Measurements from ENCODE around the gene GFOD2.
A peak's percentile ranks its signal among the peaks of the same experiment; 100 is the strongest.

Gene GFOD2

DNA sequence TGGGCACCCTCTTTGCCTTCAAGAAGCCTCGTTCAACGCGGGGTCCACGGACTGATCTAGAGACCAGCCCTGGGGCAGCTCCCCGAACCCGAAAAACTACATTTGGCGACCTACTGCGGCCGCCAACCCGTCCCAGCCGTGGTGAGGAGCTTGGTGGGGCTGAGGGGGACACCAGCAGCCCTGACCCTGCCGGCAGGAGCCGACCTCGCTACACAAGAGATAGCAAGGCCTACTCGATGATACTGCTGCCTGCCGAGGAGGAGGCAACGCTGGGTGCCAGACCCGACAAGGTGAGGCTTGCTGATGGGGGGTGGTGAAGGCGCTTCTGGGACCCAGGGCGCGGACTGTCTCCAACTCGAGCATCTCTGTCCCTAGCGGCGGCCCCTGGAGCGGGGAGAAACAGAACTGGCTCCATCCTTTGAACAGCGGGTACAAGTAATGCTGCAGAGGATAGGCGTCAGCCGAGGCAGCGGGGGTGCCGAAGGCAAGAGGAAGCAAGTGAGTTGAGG lies 64.7 kb downstream of the GFOD2 start:
- H3K9me3 ChIP-seq (ENCODE audit: control insufficient read depth in 1 of 2, low read length in 2 of 2), result no peaks in the 10 kb centered on the region
- peaks cover 0 to 24% of the 10 kb centered on the region in 2 donors for H3K4me1 ChIP-seq (ENCODE audit: control insufficient read depth in 1 of 2, insufficient read depth in 2 of 2, low read length in 2 of 2)
- peaks cover 12% of the 10 kb centered on the region for H3K27me3 ChIP-seq (ENCODE audit: low read depth, low read length)
- peaks cover 0 to 12% of the 10 kb centered on the region in 2 donors for H3K36me3 ChIP-seq (ENCODE audit: control insufficient read depth in 1 of 2, insufficient read depth in 2 of 2, low read length in 2 of 2)
- H3K4me3 ChIP-seq (ENCODE audit: low read depth in 1 of 2, low read length in 2 of 2), result no peak overlapping the region
- no peak overlapping the region for H3K27ac ChIP-seq (ENCODE audit: low read length)

DNA sequence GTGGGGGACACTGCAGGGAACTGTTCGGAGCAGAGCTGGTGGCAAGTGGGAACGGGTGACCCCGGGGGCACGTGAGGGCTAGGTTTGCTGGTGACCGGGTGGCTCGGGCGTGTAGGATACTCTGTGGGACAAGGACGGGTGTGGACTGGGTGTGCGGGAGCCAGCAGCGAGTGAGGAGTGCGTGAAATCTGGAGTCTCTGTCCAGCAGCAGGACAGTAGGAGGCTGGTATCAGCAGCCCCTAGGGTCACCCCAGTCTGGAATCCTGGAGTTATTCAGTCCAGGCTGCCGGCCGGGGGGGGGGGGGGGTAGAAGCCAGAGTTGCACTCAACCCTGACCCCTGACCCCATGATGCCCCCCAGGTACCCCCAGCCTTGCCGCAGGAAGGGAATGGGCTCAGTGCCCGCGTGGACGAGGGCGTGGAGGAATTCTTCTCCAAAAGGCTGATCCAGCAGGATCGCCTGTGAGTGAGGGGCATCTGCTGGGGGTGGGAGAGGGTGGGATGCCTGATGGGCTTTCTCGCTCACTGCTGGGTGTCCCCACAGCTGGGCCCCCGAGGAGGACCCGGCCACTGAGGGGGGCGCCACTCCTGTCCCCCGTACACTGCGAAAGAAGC lies 65.2 kb downstream of the GFOD2 start:
- H3K36me3 ChIP-seq (ENCODE audit: control insufficient read depth in 1 of 2, insufficient read depth in 2 of 2, low read length in 2 of 2), result peaks cover 0 to 12% of the 10 kb centered on the region in 2 donors
- H3K9me3 ChIP-seq (ENCODE audit: control insufficient read depth in 1 of 2, low read length in 2 of 2), result no peaks in the 10 kb centered on the region
- H3K27me3 ChIP-seq (ENCODE audit: low read depth, low read length), result peaks cover 15% of the 10 kb centered on the region
- peak overlapping the region in 1 of 2 donors; percentile 48 for H3K4me3 ChIP-seq (ENCODE audit: low read depth in 1 of 2, low read length in 2 of 2)
- no peak overlapping the region for H3K27ac ChIP-seq (ENCODE audit: low read length)
- H3K4me1 ChIP-seq (ENCODE audit: control insufficient read depth in 1 of 2, insufficient read depth in 2 of 2, low read length in 2 of 2), result peaks cover 0 to 21% of the 10 kb centered on the region in 2 donors

DNA sequence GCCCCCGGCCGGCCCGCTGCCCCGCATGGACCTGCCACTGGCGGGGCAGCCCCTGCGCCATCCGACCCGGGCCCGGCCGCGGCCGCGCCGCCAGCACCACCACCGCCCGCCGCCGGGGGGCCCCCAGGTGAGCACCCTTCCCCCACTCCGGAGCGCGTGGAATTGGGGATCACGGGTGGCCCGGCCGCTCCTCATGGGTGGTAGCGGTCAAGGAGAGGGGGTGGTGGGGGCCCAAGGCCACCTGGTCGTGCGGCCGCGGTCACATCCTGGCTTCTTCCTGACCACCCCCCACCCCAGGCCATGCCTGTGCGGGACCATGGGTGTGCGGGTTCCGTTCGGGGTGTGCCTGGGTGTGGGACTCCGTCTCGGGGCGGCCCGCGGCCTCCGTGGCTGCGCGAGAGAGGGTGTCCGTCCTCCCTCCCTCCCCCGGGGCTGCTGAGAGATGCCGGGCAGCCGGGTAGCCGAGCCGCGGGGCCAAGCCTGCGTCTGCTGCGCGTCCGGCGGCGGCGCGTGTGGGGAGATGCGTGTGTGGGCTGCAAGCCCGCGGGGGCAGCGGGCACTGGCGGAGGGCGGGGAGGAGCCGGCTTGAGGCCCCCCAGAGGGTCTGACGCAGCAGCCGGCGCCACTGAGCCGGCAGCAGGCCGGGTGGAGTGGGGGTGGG lies 65.9 kb downstream of the GFOD2 start:
- peaks cover 0 to 20% of the 10 kb centered on the region in 2 donors for H3K4me1 ChIP-seq (ENCODE audit: control insufficient read depth in 1 of 2, insufficient read depth in 2 of 2, low read length in 2 of 2)
- H3K36me3 ChIP-seq (ENCODE audit: control insufficient read depth in 1 of 2, insufficient read depth in 2 of 2, low read length in 2 of 2), result peaks cover 0 to 12% of the 10 kb centered on the region in 2 donors
- H3K27me3 ChIP-seq (ENCODE audit: low read depth, low read length), result peaks cover 21% of the 10 kb centered on the region
- peak overlapping the region in 1 of 2 donors; percentile 48 for H3K4me3 ChIP-seq (ENCODE audit: low read depth in 1 of 2, low read length in 2 of 2)
- H3K9me3 ChIP-seq (ENCODE audit: control insufficient read depth in 1 of 2, low read length in 2 of 2), result no peaks in the 10 kb centered on the region
- no peak overlapping the region for H3K27ac ChIP-seq (ENCODE audit: low read length)

DNA sequence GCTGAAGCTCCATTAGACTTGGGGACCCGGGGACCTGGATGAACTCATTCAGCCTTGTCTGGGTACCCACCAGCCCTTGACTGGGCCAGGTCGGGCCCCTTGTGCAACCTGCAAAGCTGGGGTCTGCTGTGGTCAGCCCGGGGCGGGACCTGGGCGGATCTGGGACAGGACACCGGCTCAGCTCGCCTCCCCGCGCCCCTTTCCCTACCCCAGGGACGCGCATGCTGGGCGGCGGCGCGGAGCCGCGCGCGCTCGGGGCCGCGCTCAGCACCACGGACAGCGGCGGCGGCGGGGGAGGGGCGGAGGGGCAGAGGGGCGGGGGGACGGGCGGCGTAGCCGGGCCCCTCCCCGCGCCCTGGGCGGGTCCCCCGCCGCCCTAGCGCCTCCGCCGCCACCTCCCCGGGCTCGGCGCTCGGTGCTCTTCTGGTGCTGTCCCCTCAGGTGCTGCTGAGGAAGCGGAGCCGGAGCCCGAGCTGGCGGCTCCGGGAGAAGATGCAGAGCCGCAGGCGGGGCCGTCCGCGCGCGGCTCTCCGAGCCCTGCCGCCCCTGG lies 66.5 kb downstream of the GFOD2 start:
- peaks cover 0 to 7% of the 10 kb centered on the region in 2 donors for H3K36me3 ChIP-seq (ENCODE audit: control insufficient read depth in 1 of 2, insufficient read depth in 2 of 2, low read length in 2 of 2)
- peaks cover 0 to 22% of the 10 kb centered on the region in 2 donors for H3K4me1 ChIP-seq (ENCODE audit: control insufficient read depth in 1 of 2, insufficient read depth in 2 of 2, low read length in 2 of 2)
- no peak overlapping the region for H3K27ac ChIP-seq (ENCODE audit: low read length)
- H3K9me3 ChIP-seq (ENCODE audit: control insufficient read depth in 1 of 2, low read length in 2 of 2), result no peaks in the 10 kb centered on the region
- H3K4me3 ChIP-seq (ENCODE audit: low read depth in 1 of 2, low read length in 2 of 2), result peak overlapping the region in 1 of 2 donors; percentile 48
- H3K27me3 ChIP-seq (ENCODE audit: low read depth, low read length), result peaks cover 24% of the 10 kb centered on the region

GRCh38 chr16:67651847-67652246 lies 67.3 kb downstream of the GFOD2 start:
- Histone ChIP-seq H3K27ac (ENCODE audit: low read length) (no peak overlapping the region), H3K9me3 (ENCODE audit: control insufficient read depth in 1 of 2, low read length in 2 of 2) (no peaks in the 10 kb centered on the region), H3K36me3 (ENCODE audit: control insufficient read depth in 1 of 2, insufficient read depth in 2 of 2, low read length in 2 of 2) (no peaks in the 10 kb centered on the region), H3K4me1 (ENCODE audit: control insufficient read depth in 1 of 2, insufficient read depth in 2 of 2, low read length in 2 of 2) (peaks cover 0 to 22% of the 10 kb centered on the region in 2 donors), H3K4me3 (ENCODE audit: low read depth in 1 of 2, low read length in 2 of 2) (no peak overlapping the region), H3K27me3 (ENCODE audit: low read depth, low read length) (peaks cover 24% of the 10 kb centered on the region)

DNA sequence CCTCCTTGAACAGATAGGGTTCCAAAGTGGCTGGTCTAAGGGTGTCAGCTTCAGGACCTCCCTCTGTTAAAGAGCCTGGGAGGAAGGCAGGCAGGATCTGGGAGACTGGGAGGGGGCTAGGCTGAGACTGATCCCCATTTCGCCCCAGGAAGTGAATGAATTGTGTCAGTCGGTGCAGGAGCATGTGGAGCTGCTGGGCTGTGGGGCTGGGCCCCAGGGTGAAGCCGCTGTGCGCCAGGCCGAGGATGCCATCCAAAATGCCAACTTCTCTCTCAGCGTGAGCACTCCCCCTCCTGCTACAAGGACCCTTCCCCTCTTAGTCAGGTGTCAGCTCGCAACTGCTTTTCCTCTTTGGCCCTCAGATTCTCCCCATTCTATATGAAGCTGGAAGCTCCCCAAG lies 68.1 kb downstream of the GFOD2 start:
- peaks cover 0 to 22% of the 10 kb centered on the region in 2 donors for H3K4me1 ChIP-seq (ENCODE audit: control insufficient read depth in 1 of 2, insufficient read depth in 2 of 2, low read length in 2 of 2)
- H3K36me3 ChIP-seq (ENCODE audit: control insufficient read depth in 1 of 2, insufficient read depth in 2 of 2, low read length in 2 of 2), result no peaks in the 10 kb centered on the region

GRCh38 chr16:67650023-67650422 lies 69.1 kb downstream of the GFOD2 start:
- Histone ChIP-seq H3K9me3 (ENCODE audit: control insufficient read depth in 1 of 2, low read length in 2 of 2) (no peaks in the 10 kb centered on the region), H3K27me3 (ENCODE audit: low read depth, low read length) (peaks cover 34% of the 10 kb centered on the region), H3K4me1 (ENCODE audit: control insufficient read depth in 1 of 2, insufficient read depth in 2 of 2, low read length in 2 of 2) (peaks cover 0 to 27% of the 10 kb centered on the region in 2 donors), H3K4me3 (ENCODE audit: low read depth in 1 of 2, low read length in 2 of 2) (no peak overlapping the region), H3K36me3 (ENCODE audit: control insufficient read depth in 1 of 2, insufficient read depth in 2 of 2, low read length in 2 of 2) (no peaks in the 10 kb centered on the region), H3K27ac (ENCODE audit: low read length) (no peak overlapping the region)

More for the DNA sequence above, 68.1 kb downstream of the GFOD2 start:
- Histone ChIP-seq H3K9me3 (ENCODE audit: control insufficient read depth in 1 of 2, low read length in 2 of 2) (no peaks in the 10 kb centered on the region), H3K27me3 (ENCODE audit: low read depth, low read length) (peaks cover 24% of the 10 kb centered on the region), H3K27ac (ENCODE audit: low read length) (no peak overlapping the region), H3K4me3 (ENCODE audit: low read depth in 1 of 2, low read length in 2 of 2) (no peak overlapping the region)

DNA sequence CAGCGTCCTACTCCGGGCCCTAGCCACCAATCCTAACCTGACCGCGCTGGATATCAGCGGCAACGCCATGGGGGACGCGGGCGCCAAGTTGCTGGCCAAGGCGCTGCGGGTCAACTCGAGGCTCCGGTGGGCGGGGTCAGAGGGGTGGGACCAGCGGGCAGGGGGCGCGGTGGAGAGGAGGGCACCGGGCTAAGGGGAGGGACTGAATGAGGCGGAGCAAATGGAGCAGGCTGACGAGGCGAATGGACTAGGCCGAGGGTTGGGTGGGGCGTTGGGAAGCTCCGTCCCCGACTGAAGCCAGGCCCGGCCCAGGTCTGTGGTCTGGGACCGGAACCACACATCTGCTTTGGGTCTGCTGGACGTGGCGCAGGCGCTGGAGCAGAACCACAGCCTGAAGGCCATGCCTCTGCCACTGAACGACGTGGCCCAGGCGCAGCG lies 69.6 kb downstream of the GFOD2 start:
- no peaks in the 10 kb centered on the region for H3K36me3 ChIP-seq (ENCODE audit: control insufficient read depth in 1 of 2, insufficient read depth in 2 of 2, low read length in 2 of 2)
- H3K27ac ChIP-seq (ENCODE audit: low read length), result no peak overlapping the region
- H3K4me3 ChIP-seq (ENCODE audit: low read depth in 1 of 2, low read length in 2 of 2), result no peak overlapping the region
- no peaks in the 10 kb centered on the region for H3K9me3 ChIP-seq (ENCODE audit: control insufficient read depth in 1 of 2, low read length in 2 of 2)
- peaks cover 30% of the 10 kb centered on the region for H3K27me3 ChIP-seq (ENCODE audit: low read depth, low read length)
- H3K4me1 ChIP-seq (ENCODE audit: control insufficient read depth in 1 of 2, insufficient read depth in 2 of 2, low read length in 2 of 2), result peaks cover 0 to 30% of the 10 kb centered on the region in 2 donors

GRCh38 chr16:67648764-67649407 lies 70.2 kb downstream of the GFOD2 start:
- peaks cover 25% of the 10 kb centered on the region for H3K27me3 ChIP-seq (ENCODE audit: low read depth, low read length)
- H3K4me1 ChIP-seq (ENCODE audit: control insufficient read depth in 1 of 2, insufficient read depth in 2 of 2, low read length in 2 of 2), result peaks cover 0 to 29% of the 10 kb centered on the region in 2 donors
- no peaks in the 10 kb centered on the region for H3K9me3 ChIP-seq (ENCODE audit: control insufficient read depth in 1 of 2, low read length in 2 of 2)
- no peaks in the 10 kb centered on the region for H3K36me3 ChIP-seq (ENCODE audit: control insufficient read depth in 1 of 2, insufficient read depth in 2 of 2, low read length in 2 of 2)
- H3K27ac ChIP-seq (ENCODE audit: low read length), result no peak overlapping the region
- no peak overlapping the region for H3K4me3 ChIP-seq (ENCODE audit: low read depth in 1 of 2, low read length in 2 of 2)

- H3K27me3 ChIP-seq (ENCODE audit: low read depth, low read length), result peaks cover 22% of the 10 kb centered on the region
Measured at GRCh38 chr16:67648088-67648763, 70.9 kb downstream of the GFOD2 start.

More at GRCh38 chr16:67648088-67648763, 70.9 kb downstream of the GFOD2 start:
- H3K4me1 ChIP-seq (ENCODE audit: control insufficient read depth in 1 of 2, insufficient read depth in 2 of 2, low read length in 2 of 2), result peaks cover 0 to 23% of the 10 kb centered on the region in 2 donors
- no peaks in the 10 kb centered on the region for H3K9me3 ChIP-seq (ENCODE audit: control insufficient read depth in 1 of 2, low read length in 2 of 2)
- H3K36me3 ChIP-seq (ENCODE audit: control insufficient read depth in 1 of 2, insufficient read depth in 2 of 2, low read length in 2 of 2), result no peaks in the 10 kb centered on the region
- no peak overlapping the region for H3K4me3 ChIP-seq (ENCODE audit: low read depth in 1 of 2, low read length in 2 of 2)
- no peak overlapping the region for H3K27ac ChIP-seq (ENCODE audit: low read length)

Data from muscle layer of duodenum (tissue), 2 donors.